ENCODE results near the gene CCKAR. TPM values are rescaled to one million over a fixed set of nuclear protein-coding genes. Genes with fewer than 3 reads are reported as not detected.

Gene CCKAR
- total RNA-seq, 1 donor from 2014 or later = not detected

DNA sequence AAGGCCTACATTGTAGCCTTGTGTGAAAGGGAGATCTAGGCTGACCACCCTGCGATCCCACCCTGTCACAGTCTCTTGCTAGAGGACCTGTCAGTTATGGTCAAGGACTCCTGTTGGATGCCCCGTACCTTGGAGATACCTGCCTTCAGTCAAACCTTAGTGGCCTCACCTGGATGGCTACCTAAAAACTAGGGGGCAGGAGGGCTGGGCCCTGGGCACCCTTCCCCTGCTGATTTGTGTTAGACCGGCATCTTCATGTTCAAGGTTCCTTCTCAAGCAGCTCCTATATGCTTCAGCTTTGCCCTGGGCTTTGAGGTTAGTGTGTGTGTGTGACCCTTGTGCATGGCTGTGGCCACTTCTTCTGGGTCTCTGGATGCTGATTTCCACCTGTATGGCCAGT is 35.3 kb downstream of the CCKAR start:
- Mint-ChIP-seq H3K9me3 (ENCODE audit: unreplicated experiment) (peaks cover 4% of the 10 kb centered on the region), H3K4me1 (ENCODE audit: low read depth, unreplicated experiment) (peaks cover 6% of the 10 kb centered on the region), H3K36me3 (ENCODE audit: low read depth, unreplicated experiment) (peaks cover 2% of the 10 kb centered on the region), H3K27ac (ENCODE audit: unreplicated experiment) (no peak overlapping the region), H3K4me3 (ENCODE audit: unreplicated experiment) (no peak overlapping the region), H3K27me3 (ENCODE audit: low read depth, unreplicated experiment) (no peaks in the 10 kb centered on the region)
- Histone ChIP-seq H2AFZ (ENCODE audit: low read depth, low read length) (no peak overlapping the region), H3K9me3 (ENCODE audit: insufficient read depth, low read depth, low read length) (no peaks in the 10 kb centered on the region), H3K4me3 (ENCODE audit: insufficient read depth, low read depth, low read length) (no peak overlapping the region), H3K4me2 (ENCODE audit: low read length) (no peak overlapping the region), H3K27ac (ENCODE audit: low read depth, low read length) (no peak overlapping the region), H3K36me3 (ENCODE audit: insufficient read depth, low read length) (no peaks in the 10 kb centered on the region), H3K4me1 (ENCODE audit: insufficient read depth, low read length) (peaks cover 13% of the 10 kb centered on the region), H3K9ac (ENCODE audit: low read length) (no peak overlapping the region), H3K79me2 (ENCODE audit: insufficient read depth, low read length) (no peaks in the 10 kb centered on the region), H4K20me1 (ENCODE audit: insufficient read depth, low read length) (no peaks in the 10 kb centered on the region), H3K27me3 (ENCODE audit: insufficient read depth, low read length) (no peaks in the 10 kb centered on the region)
- no peak for FAIRE-seq
- no peak for TF ChIP-seq EZH2 (IDR thresholded peaks at IDR 0.05; ENCODE audit: insufficient read depth, low read length)
- no peak for DNase-seq (ENCODE audit: low read depth)

GRCh38 chr4:26452565-26453531 is 37.4 kb downstream of the CCKAR start:
- Histone ChIP-seq H3K4me2 (ENCODE audit: low read length) (no peak overlapping the region), H3K27ac (ENCODE audit: low read depth, low read length) (no peak overlapping the region), H3K4me3 (ENCODE audit: insufficient read depth, low read depth, low read length) (no peak overlapping the region), H3K9me3 (ENCODE audit: insufficient read depth, low read depth, low read length) (no peaks in the 10 kb centered on the region), H3K9ac (ENCODE audit: low read length) (no peak overlapping the region), H3K27me3 (ENCODE audit: insufficient read depth, low read length) (no peaks in the 10 kb centered on the region), H3K79me2 (ENCODE audit: insufficient read depth, low read length) (no peaks in the 10 kb centered on the region), H2AFZ (ENCODE audit: low read depth, low read length) (no peak overlapping the region), H3K4me1 (ENCODE audit: insufficient read depth, low read length) (no peaks in the 10 kb centered on the region), H4K20me1 (ENCODE audit: insufficient read depth, low read length) (no peaks in the 10 kb centered on the region), H3K36me3 (ENCODE audit: insufficient read depth, low read length) (no peaks in the 10 kb centered on the region)
- H3K27ac Mint-ChIP-seq (ENCODE audit: unreplicated experiment) = peak overlapping the region; percentile 53
- FAIRE-seq = no peak
- no peak for DNase-seq (ENCODE audit: low read depth)
- H3K4me3 Mint-ChIP-seq (ENCODE audit: unreplicated experiment) = no peak overlapping the region
- H3K9me3 Mint-ChIP-seq (ENCODE audit: unreplicated experiment) = peaks cover 4% of the 10 kb centered on the region
- H3K27me3 Mint-ChIP-seq (ENCODE audit: low read depth, unreplicated experiment) = no peaks in the 10 kb centered on the region
- TF ChIP-seq EZH2 (IDR thresholded peaks at IDR 0.05; ENCODE audit: insufficient read depth, low read length) = no peak
- TF ChIP-seq CTCF (IDR thresholded peaks at IDR 0.05; ENCODE audit: insufficient read depth, low read depth, low read length) = no peak
- peaks cover 2% of the 10 kb centered on the region for H3K36me3 Mint-ChIP-seq (ENCODE audit: low read depth, unreplicated experiment)
- no peaks in the 10 kb centered on the region for H3K4me1 Mint-ChIP-seq (ENCODE audit: low read depth, unreplicated experiment)

DNA sequence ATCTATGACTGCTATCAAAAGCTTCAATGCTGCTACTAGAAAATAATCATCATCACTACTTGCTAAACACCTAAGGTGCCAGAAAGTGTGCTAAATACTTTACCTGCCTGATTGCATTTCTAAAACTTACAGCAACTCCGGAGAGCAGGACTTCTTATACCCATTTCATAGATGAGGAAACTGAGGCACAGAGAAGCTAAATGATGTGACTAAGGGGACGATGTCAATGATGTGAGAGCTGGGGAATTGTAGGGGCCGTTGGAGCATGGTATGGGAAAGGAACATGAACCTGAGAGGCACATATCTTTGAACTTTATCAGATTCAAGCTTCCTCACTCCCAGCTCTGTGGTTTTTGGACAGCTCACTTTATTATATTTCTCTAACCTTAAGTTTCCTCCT is 38.7 kb downstream of the CCKAR start:
- Histone ChIP-seq H3K4me2 (ENCODE audit: low read length) (no peak overlapping the region), H3K9me3 (ENCODE audit: insufficient read depth, low read depth, low read length) (no peaks in the 10 kb centered on the region), H2AFZ (ENCODE audit: low read depth, low read length) (no peak overlapping the region), H3K9ac (ENCODE audit: low read length) (no peak overlapping the region), H3K4me3 (ENCODE audit: insufficient read depth, low read depth, low read length) (no peak overlapping the region), H3K27me3 (ENCODE audit: insufficient read depth, low read length) (no peaks in the 10 kb centered on the region), H4K20me1 (ENCODE audit: insufficient read depth, low read length) (no peaks in the 10 kb centered on the region), H3K79me2 (ENCODE audit: insufficient read depth, low read length) (no peaks in the 10 kb centered on the region), H3K4me1 (ENCODE audit: insufficient read depth, low read length) (no peaks in the 10 kb centered on the region), H3K27ac (ENCODE audit: low read depth, low read length) (no peak overlapping the region), H3K36me3 (ENCODE audit: insufficient read depth, low read length) (no peaks in the 10 kb centered on the region)
- DNase-seq (ENCODE audit: low read depth) = no peak
- Mint-ChIP-seq H3K36me3 (ENCODE audit: low read depth, unreplicated experiment) (peaks cover 2% of the 10 kb centered on the region), H3K4me1 (ENCODE audit: low read depth, unreplicated experiment) (no peaks in the 10 kb centered on the region), H3K4me3 (ENCODE audit: unreplicated experiment) (no peak overlapping the region), H3K27me3 (ENCODE audit: low read depth, unreplicated experiment) (no peaks in the 10 kb centered on the region), H3K9me3 (ENCODE audit: unreplicated experiment) (peaks cover 4% of the 10 kb centered on the region), H3K27ac (ENCODE audit: unreplicated experiment) (no peak overlapping the region)
- TF ChIP-seq CTCF (IDR thresholded peaks at IDR 0.05; ENCODE audit: insufficient read depth, low read depth, low read length) = no peak
- no peak for TF ChIP-seq EZH2 (IDR thresholded peaks at IDR 0.05; ENCODE audit: insufficient read depth, low read length)
- FAIRE-seq = no peak

Measured in astrocyte (in vitro differentiated cells and primary cell).